Stimulated activated CD8-positive, alpha-beta memory T cell treated with anti-CD3 and anti-CD28 coated beads, Interleukin-4, amount 100 ng/mL, for 48 hours (primary cell): ENCODE measurements around the gene PLEKHG3.

ENCODE experiments used
- DNase-seq: peaks from one replicate; pipeline ENCODE4 v3.0.0-alpha.2; 2020

Gene PLEKHG3

GRCh38 chr14:64728856-64729255 lies 24.6 kb downstream of the PLEKHG3 start:
- no peak for DNase-seq

GRCh38 chr14:64729386-64730060 lies 25.3 kb downstream of the PLEKHG3 start:
- no peak for DNase-seq

DNA sequence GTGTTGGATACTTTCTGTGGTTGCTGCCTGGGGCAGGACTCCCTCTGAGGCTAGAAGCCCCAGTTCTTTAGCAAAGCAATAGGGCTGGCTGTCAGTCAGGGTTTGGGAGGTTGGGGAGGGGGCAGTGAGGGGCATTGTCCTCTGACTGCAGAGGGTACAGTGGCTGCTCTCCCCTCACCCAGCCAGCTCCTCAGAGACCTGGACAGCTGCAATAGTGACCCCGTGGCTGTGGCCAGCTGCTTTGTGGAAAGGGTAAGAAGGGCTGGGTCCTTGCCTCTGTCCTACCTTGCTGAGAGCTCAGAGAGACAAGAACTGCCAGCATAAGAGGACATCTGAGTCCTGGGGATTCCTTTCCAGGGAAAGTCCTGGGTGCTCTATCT lies 25.8 kb downstream of the PLEKHG3 start:
- no peak for DNase-seq

DNA sequence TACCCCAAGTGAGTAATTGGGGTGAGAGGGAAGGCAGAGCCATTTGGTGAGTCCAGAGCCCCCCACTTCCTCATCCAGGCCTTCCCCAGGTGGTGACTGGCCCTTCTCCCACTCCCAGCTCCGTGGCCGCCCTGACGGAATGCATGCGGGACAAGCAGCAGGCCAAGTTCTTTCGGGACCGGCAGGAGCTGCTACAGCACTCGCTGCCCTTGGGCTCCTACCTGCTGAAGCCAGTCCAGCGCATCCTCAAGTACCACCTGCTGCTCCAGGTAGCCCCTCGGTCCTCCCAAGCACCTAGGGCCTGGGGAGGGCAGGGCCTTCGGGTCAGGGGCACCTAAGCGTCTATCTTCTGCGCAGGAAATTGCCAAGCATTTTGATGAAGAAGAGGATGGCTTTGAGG lies 26.5 kb downstream of the PLEKHG3 start:
- DNase-seq, result no peak

- DNase-seq, result no peak
These were observed 26.9 kb downstream of the PLEKHG3 start for GRCh38 chr14:64731141-64731581.

DNA sequence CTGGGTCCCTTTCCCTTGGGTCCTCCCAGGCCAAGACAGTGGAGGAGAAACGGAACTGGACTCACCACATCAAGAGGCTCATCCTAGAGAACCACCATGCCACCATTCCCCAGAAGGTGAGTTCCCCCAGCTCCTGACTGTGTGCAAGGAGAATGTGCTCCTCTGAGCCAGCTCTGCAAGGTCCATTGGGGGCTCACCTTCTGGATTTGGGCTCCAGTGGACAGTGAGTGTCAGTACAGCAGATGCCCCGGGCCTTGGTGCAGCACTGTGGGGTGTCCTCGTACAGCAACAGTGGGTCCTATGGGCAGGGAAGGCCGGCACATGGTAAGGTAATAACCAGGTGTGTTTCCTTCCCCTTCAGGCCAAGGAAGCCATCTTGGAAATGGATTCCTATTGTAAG lies 27.8 kb downstream of the PLEKHG3 start:
- DNase-seq, result no peak

DNA sequence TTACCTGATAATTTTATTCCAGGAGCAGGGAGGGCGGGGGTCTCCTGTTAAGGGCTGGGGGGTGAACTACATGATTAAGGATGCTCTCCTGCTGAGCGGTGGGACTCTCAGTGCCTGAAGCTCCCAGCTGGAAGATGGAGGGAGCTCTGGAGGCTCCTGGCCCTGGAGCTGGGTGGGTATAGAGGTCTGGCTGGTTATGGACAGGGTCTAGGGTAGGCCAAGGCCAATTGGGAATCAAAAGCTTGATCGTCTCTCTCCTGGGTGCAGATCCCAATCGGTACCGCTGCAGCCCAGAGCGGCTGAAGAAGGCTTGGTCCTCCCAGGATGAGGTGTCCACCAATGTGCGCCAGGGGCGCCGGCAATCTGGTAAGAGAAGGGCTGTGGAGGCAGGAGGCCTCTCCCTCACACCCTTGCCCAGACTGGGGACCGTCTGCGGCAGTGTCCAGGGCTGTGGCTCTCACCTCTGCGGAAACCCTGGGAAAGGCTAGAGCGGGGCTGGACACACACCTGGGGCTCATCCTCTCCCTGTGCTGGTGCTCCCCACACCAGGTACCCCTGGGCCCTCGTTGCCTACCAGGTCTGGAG lies 28.4 kb downstream of the PLEKHG3 start:
- no peak for DNase-seq

- no peak for DNase-seq
These were observed 29.1 kb downstream of the PLEKHG3 start for GRCh38 chr14:64733321-64733720.

DNA sequence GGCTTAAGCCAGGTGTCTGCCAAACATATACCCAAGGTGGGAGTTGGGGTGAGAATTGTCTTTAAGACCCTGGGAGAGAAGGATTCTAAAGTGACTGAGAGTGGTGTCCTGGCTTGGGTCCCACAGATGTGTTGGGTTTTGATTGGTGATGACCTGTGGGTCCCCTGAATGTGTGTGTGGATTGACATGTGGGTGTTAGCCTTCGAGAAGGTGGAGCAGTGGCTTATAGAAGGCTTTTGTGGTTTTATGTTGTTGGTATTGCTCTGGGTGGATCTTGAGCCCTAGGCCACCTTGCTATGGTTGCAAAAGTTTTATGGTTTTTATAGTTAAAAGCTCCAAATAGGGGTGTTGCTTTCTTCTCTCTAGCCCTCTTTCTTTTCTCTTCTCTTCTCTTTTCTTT lies 29.7 kb downstream of the PLEKHG3 start:
- DNase-seq, result no peak

GRCh38 chr14:64734990-64735389 lies 30.8 kb downstream of the PLEKHG3 start:
- no peak for DNase-seq

GRCh38 chr14:64736271-64737169 lies 32.3 kb downstream of the PLEKHG3 start:
- no peak for DNase-seq

GRCh38 chr14:64737391-64738280 lies 33.4 kb downstream of the PLEKHG3 start:
- no peak for DNase-seq

- DNase-seq, result no peak
These were observed 34.1 kb downstream of the PLEKHG3 start for GRCh38 chr14:64738281-64738804.

- DNase-seq, result no peak
These were observed 37.0 kb downstream of the PLEKHG3 start for GRCh38 chr14:64741200-64741599.

DNA sequence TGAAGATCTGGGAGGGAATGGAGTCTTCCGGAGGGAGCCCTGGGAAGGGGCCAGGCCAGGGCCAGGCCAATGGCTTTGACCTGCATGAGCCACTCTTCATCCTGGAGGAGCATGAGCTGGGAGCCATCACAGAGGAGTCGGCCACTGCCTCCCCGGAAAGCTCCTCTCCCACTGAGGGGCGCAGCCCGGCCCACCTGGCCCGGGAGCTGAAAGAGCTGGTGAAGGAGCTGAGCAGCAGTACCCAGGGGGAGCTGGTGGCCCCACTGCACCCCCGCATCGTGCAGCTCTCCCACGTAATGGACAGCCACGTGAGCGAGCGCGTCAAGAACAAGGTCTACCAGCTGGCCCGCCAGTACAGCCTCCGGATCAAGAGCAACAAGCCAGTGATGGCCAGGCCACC lies 37.7 kb downstream of the PLEKHG3 start:
- no peak for DNase-seq

DNA sequence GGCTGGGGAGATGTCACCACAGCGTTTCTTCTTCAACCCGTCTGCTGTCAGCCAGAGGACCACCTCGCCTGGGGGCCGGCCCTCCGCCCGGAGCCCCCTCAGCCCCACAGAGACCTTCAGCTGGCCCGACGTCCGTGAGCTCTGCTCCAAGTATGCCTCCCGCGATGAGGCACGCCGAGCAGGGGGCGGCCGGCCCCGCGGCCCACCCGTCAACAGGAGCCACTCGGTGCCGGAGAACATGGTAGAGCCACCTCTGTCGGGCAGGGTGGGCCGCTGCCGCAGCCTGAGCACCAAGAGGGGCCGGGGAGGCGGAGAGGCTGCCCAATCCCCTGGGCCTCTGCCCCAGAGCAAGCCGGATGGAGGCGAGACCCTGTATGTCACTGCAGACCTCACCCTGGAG lies 38.8 kb downstream of the PLEKHG3 start:
- no peak for DNase-seq

- no peak for DNase-seq
These were observed 41.4 kb downstream of the PLEKHG3 start for GRCh38 chr14:64745511-64746091.

GRCh38 chr14:64746298-64747250 lies 42.4 kb downstream of the PLEKHG3 start:
- no peak for DNase-seq

- DNase-seq, result no peak
These were observed 43.1 kb downstream of the PLEKHG3 start for GRCh38 chr14:64747327-64747726.

DNA sequence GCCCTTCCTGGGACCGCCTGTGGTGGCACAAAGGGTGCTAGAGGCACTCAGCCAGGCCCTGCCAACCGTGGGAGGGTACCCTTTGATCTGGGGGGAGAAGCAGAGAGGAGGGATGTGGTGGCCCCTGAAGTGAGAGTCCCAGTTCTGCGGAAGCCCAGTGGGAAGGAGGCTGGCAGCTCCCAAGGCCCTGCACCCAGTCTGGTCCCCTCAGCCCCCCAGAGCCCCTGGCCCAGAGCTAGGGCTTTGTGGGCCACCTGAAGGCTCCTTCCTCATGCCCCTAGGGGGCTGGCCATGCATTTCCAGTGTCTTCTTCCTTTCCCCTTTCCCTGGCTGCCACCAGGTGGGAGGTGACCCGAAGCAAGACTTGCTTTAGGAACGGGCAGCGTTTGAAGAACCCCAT lies 44.3 kb downstream of the PLEKHG3 start:
- DNase-seq, result no peak
